ENCODE results near the gene SIRPA.

The SIRPA gene

DNA sequence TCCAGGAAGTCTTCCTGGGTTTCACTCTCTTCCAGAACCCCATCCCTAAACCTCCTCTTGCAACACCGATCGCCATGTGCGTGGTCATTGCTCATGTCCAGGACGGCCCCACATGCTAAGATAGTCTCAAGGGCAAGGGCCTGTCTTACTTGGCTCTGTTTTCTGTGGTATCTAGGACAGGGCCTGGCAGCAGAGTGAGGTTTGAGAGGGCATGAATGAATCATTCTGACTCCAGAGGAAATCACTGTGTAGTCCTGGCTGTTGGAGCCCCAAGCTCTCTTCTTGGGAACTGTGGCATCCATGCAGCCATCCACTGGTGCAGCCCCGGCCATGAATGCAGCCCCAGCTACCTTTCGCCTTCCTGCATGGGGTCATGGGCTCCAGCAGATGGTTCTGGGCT is 12.4 kb downstream of the SIRPA start:
- TF ChIP-seq CTCF (IDR thresholded peaks at IDR 0.05; ENCODE audit: insufficient read depth, low read length) (no peak), GABPA (IDR thresholded peaks at IDR 0.05; ENCODE audit: low read depth) (no peak), POLR2AphosphoS5 (IDR thresholded peaks at IDR 0.05; ENCODE audit: low read depth) (no peak), SPI1 (IDR thresholded peaks at IDR 0.05; ENCODE audit: borderline replicate concordance, low read depth) (no peak)
- TF ChIP-seq, protein P1, sequence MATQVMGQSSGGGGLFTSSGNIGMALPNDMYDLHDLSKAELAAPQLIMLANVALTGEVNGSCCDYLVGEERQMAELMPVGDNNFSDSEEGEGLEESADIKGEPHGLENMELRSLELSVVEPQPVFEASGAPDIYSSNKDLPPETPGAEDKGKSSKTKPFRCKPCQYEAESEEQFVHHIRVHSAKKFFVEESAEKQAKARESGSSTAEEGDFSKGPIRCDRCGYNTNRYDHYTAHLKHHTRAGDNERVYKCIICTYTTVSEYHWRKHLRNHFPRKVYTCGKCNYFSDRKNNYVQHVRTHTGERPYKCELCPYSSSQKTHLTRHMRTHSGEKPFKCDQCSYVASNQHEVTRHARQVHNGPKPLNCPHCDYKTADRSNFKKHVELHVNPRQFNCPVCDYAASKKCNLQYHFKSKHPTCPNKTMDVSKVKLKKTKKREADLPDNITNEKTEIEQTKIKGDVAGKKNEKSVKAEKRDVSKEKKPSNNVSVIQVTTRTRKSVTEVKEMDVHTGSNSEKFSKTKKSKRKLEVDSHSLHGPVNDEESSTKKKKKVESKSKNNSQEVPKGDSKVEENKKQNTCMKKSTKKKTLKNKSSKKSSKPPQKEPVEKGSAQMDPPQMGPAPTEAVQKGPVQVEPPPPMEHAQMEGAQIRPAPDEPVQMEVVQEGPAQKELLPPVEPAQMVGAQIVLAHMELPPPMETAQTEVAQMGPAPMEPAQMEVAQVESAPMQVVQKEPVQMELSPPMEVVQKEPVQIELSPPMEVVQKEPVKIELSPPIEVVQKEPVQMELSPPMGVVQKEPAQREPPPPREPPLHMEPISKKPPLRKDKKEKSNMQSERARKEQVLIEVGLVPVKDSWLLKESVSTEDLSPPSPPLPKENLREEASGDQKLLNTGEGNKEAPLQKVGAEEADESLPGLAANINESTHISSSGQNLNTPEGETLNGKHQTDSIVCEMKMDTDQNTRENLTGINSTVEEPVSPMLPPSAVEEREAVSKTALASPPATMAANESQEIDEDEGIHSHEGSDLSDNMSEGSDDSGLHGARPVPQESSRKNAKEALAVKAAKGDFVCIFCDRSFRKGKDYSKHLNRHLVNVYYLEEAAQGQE (IDR thresholded peaks at IDR 0.05; ENCODE audit: insufficient replicate concordance, low read depth), result no peak
- H3K4me3 ChIP-seq (replicated peaks; ENCODE audit: insufficient read depth, low read length), result no peak overlapping the region
- H3K27me3 ChIP-seq (ENCODE audit: insufficient read depth, poor library complexity, severe bottlenecking), result no peaks in the 10 kb centered on the region
- H3K27ac ChIP-seq (replicated peaks), result no peak overlapping the region
- no peak for DNase-seq (ENCODE audit: low read depth in 1 of 2, low spot score in 1 of 2)

- Histone ChIP-seq H3K27me3 (ENCODE audit: insufficient read depth, poor library complexity, severe bottlenecking) (no peaks in the 10 kb centered on the region), H3K27ac (replicated peaks) (no peak overlapping the region), H3K4me3 (replicated peaks; ENCODE audit: insufficient read depth, low read length) (no peak overlapping the region)
- DNase-seq (ENCODE audit: low read depth in 1 of 2, low spot score in 1 of 2), result no peak
- TF ChIP-seq CTCF (IDR thresholded peaks at IDR 0.05; ENCODE audit: insufficient read depth, low read length), result no peak
- TF ChIP-seq POLR2AphosphoS5 (IDR thresholded peaks at IDR 0.05; ENCODE audit: low read depth), result no peak; the same call in 1 of the 2 replicates
- no peak for TF ChIP-seq SPI1 (IDR thresholded peaks at IDR 0.05; ENCODE audit: borderline replicate concordance, low read depth)
- TF ChIP-seq, protein P1 (IDR thresholded peaks at IDR 0.05; ENCODE audit: insufficient replicate concordance, low read depth), result no peak
- no peak for TF ChIP-seq GABPA (IDR thresholded peaks at IDR 0.05; ENCODE audit: low read depth)
These were observed 13.0 kb downstream of the SIRPA start for GRCh38 chr20:1908191-1908590.

DNA sequence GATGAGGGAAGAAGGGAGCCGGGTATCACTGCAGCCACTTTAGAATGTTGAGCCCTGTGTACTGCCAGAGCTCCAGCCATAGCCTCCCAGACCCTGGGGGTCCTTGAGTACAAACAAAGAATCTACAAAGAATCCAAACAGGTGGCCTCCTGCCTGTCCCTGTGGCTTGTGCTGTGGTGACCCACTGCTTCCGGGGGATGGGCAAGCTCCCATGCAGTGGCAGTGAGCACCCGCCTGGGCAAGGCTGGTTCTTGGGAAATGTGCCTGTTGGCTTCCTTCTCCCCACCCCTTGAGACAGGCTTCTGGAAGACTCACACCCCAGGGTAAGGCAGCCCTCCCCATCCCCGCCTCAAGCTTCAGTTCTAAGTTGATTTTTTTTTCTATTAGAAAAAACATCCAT is 13.9 kb downstream of the SIRPA start:
- Histone ChIP-seq H3K27ac (replicated peaks) (peak overlapping the region; percentile 19), H3K27me3 (ENCODE audit: insufficient read depth, poor library complexity, severe bottlenecking) (no peaks in the 10 kb centered on the region)
- TF ChIP-seq POLR2AphosphoS5 (IDR thresholded peaks at IDR 0.05; ENCODE audit: low read depth) (no peak), CTCF (IDR thresholded peaks at IDR 0.05; ENCODE audit: insufficient read depth, low read length) (no peak), SPI1 (IDR thresholded peaks at IDR 0.05; ENCODE audit: borderline replicate concordance, low read depth) (no peak), GABPA (IDR thresholded peaks at IDR 0.05; ENCODE audit: low read depth) (no peak)
- TF ChIP-seq, protein P1 (IDR thresholded peaks at IDR 0.05; ENCODE audit: insufficient replicate concordance, low read depth), result no peak

More for the DNA sequence above, 13.9 kb downstream of the SIRPA start:
- peak in 1 of 2 experiments; percentile 77 for DNase-seq (ENCODE audit: low read depth in 1 of 2, low spot score in 1 of 2)
- H3K4me3 ChIP-seq (replicated peaks; ENCODE audit: insufficient read depth, low read length), result no peak overlapping the region

Data from HL-60 (cell line).